ENCODE results near the gene GAPDHS. TPM values are rescaled to one million over a fixed set of nuclear protein-coding genes. Genes with fewer than 3 reads are reported as not detected.

Gene GAPDHS
- total RNA-seq, 4 donors from 2014 or later = not detected

GRCh38 chr19:35546532-35546931 is 13.3 kb downstream of the GAPDHS start:
- TF ChIP-seq CTCF (IDR thresholded peaks at IDR 0.05) (no peak), EP300 (IDR thresholded peaks at IDR 0.05) (no peak), POLR2AphosphoS5 (IDR thresholded peaks at IDR 0.05) (no peak), POLR2A (IDR thresholded peaks at IDR 0.05) (no peak)
- Histone ChIP-seq H3K4me1 (peaks cover 0 to 44% (median 15%) of the 10 kb centered on the region in 3 donors), H3K4me3 (peak overlapping the region in 1 of 2 donors; percentile 82), H3K27me3 (no peaks in the 10 kb centered on the region), H3K27ac (no peak overlapping the region), H3K9me3 (no peaks in the 10 kb centered on the region), H3K36me3 (peaks cover 0 to 23% of the 10 kb centered on the region in 2 donors)
- WGBS, 2 donors (ENCODE audit: low coverage in 1 of 2) = 82% methylated on average over 1 of the region's 8 CpGs; no CpG with 5 or more reads in 1 of the 2 donors
- ATAC-seq = no peak

GRCh38 chr19:35549174-35549788 is 16.0 kb downstream of the GAPDHS start:
- Histone ChIP-seq H3K27ac (no peak overlapping the region), H3K4me3 (no peak overlapping the region), H3K27me3 (no peaks in the 10 kb centered on the region), H3K36me3 (peaks cover 0 to 15% of the 10 kb centered on the region in 2 donors), H3K4me1 (peaks cover 0 to 42% (median 13%) of the 10 kb centered on the region in 3 donors), H3K9me3 (no peaks in the 10 kb centered on the region)
- TF ChIP-seq POLR2A (IDR thresholded peaks at IDR 0.05) (no peak), CTCF (IDR thresholded peaks at IDR 0.05) (peak in 3 of 4 experiments; percentile 61 to 81 (median 75))
- WGBS, 2 donors (ENCODE audit: low coverage in 1 of 2) = 21 to 23% methylated on average over 5 to 6 of the region's 6 CpGs
- peak; percentile 12 for ATAC-seq

GRCh38 chr19:35549879-35550523 is 16.7 kb downstream of the GAPDHS start:
- 84% methylated on average over 7 of the region's 15 CpGs; no CpG with 5 or more reads in 1 of the 2 donors for WGBS, 2 donors (ENCODE audit: low coverage in 1 of 2)
- no peaks in the 10 kb centered on the region for H3K9me3 ChIP-seq
- peaks cover 0 to 35% (median 8%) of the 10 kb centered on the region in 3 donors for H3K4me1 ChIP-seq
- TF ChIP-seq POLR2AphosphoS5 (IDR thresholded peaks at IDR 0.05) (no peak), CTCF (IDR thresholded peaks at IDR 0.05) (no peak), POLR2A (IDR thresholded peaks at IDR 0.05) (no peak), EP300 (IDR thresholded peaks at IDR 0.05) (no peak)
- no peak overlapping the region for H3K27ac ChIP-seq
- H3K27me3 ChIP-seq = no peaks in the 10 kb centered on the region
- ATAC-seq = no peak
- H3K4me3 ChIP-seq = no peak overlapping the region
- H3K36me3 ChIP-seq = peaks cover 0 to 15% of the 10 kb centered on the region in 2 donors

GRCh38 chr19:35551091-35551810 is 18.0 kb downstream of the GAPDHS start:
- H3K36me3 ChIP-seq = peaks cover 0 to 15% of the 10 kb centered on the region in 2 donors
- no peak overlapping the region for H3K27ac ChIP-seq
- no peak for ATAC-seq
- H3K4me1 ChIP-seq = peaks cover 0 to 27% (median 5%) of the 10 kb centered on the region in 3 donors
- no peaks in the 10 kb centered on the region for H3K27me3 ChIP-seq
- H3K4me3 ChIP-seq = no peak overlapping the region
- no peak for TF ChIP-seq POLR2AphosphoS5 (IDR thresholded peaks at IDR 0.05)
- TF ChIP-seq POLR2A (IDR thresholded peaks at IDR 0.05) = no peak
- WGBS, 2 donors (ENCODE audit: low coverage in 1 of 2) = 50 to 80% methylated on average over 2 to 3 of the region's 21 CpGs
- H3K9me3 ChIP-seq = no peaks in the 10 kb centered on the region

- H3K4me3 ChIP-seq = no peak overlapping the region
- no peak overlapping the region for H3K27ac ChIP-seq
- TF ChIP-seq POLR2AphosphoS5 (IDR thresholded peaks at IDR 0.05) (no peak), CTCF (IDR thresholded peaks at IDR 0.05) (no peak), POLR2A (IDR thresholded peaks at IDR 0.05) (no peak), EP300 (IDR thresholded peaks at IDR 0.05) (no peak)
- peaks cover 0 to 4% of the 10 kb centered on the region in 2 donors for H3K36me3 ChIP-seq
- H3K27me3 ChIP-seq = peaks cover 11% of the 10 kb centered on the region
- H3K4me1 ChIP-seq = peaks cover 0 to 17% (median 0%) of the 10 kb centered on the region in 3 donors
- WGBS, 2 donors (ENCODE audit: low coverage in 1 of 2) = 44 to 70% methylated on average over 5 to 7 of the region's 13 CpGs
- ATAC-seq = no peak
- no peaks in the 10 kb centered on the region for H3K9me3 ChIP-seq
These were observed 19.5 kb downstream of the GAPDHS start for GRCh38 chr19:35552534-35553384.

Measured in gastroesophageal sphincter (tissue), 4 donors.